ENCODE data around the gene CCDC110. TPM values are rescaled to one million over a fixed set of nuclear protein-coding genes. Genes with fewer than 3 reads are reported as not detected.
A peak's percentile ranks its signal among the peaks of the same experiment; 100 is the strongest.
"Not testable (repeated sequence)": the region's sequence is repeated elsewhere in the genome, so short reads cannot be mapped to it uniquely, and the experiment has no call there.

The CCDC110 gene
- total and polyA plus RNA-seq, 7 donors: 0.07 to 7.0 (median 0.65) TPM

DNA sequence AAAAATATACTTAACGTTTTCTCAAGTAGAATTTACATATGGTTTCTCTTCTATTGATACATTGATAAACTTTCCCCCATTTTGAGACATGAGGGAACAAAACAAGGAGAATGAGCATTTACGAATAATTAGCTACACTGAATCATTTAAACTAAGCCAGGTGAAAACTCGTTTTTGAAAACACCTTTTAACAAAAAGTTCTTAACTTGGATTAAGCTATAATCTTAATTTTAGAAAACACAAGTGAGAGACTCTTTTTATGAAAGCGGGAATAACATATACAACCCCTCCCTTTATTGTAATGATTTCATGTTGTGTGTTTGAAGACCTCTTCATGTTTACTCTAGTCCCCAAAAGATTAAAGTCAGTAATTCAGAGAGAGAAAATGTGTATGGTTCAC is 43.7 kb upstream of the CCDC110 start:
- Histone ChIP-seq H3K36me3 (ENCODE audit: insufficient read depth in 1 of 2, low read depth in 1 of 2) (peaks cover 0 to 98% of the 10 kb centered on the region in 2 donors), H3K27me3 (ENCODE audit: insufficient read depth in 3 of 3, low read length in 2 of 3) (no peaks in the 10 kb centered on the region), H3K27ac (peak overlapping the region; percentile 80), H3K9me3 (no peaks in the 10 kb centered on the region), H3K4me3 (no peak overlapping the region), H3K4me1 (peaks cover 81% of the 10 kb centered on the region)
- intact Hi-C loops (cut with DNase I): no loop called here
- 75 to 88% (median 78%) methylated on average over 4 of the region's 4 CpGs for WGBS, 3 donors
- TF ChIP-seq, protein P1, sequence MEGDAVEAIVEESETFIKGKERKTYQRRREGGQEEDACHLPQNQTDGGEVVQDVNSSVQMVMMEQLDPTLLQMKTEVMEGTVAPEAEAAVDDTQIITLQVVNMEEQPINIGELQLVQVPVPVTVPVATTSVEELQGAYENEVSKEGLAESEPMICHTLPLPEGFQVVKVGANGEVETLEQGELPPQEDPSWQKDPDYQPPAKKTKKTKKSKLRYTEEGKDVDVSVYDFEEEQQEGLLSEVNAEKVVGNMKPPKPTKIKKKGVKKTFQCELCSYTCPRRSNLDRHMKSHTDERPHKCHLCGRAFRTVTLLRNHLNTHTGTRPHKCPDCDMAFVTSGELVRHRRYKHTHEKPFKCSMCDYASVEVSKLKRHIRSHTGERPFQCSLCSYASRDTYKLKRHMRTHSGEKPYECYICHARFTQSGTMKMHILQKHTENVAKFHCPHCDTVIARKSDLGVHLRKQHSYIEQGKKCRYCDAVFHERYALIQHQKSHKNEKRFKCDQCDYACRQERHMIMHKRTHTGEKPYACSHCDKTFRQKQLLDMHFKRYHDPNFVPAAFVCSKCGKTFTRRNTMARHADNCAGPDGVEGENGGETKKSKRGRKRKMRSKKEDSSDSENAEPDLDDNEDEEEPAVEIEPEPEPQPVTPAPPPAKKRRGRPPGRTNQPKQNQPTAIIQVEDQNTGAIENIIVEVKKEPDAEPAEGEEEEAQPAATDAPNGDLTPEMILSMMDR (IDR thresholded peaks at IDR 0.05): no peak
- no peak for ATAC-seq
- DNase-seq: no peak

DNA sequence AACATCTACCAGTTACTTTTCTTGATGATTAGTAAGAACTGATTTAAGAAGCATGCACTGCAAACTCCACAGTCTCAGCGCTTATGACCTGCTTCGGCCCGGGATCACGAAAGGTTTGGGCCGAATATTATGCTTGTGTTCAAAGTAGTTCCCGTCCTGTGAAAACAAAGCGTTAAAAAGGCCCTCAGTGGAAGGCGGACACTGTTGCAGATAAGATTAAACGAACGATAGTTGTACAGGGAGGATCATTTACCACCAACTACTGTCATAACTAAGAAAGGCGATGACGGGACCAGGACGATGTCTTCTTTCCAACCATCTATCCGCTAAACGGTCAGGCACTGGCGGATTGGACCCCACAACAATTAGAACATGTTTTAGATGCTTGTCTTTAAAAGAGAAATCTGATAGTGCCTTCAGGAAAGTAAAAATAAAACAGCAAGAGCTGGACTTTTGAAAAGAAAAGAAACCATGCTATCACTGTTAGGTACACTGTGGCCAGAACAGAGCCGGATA is 42.7 kb upstream of the CCDC110 start:
- 33 to 50% (median 35%) methylated on average over 17 of the region's 17 CpGs for WGBS, 3 donors
- H3K27ac ChIP-seq: peak overlapping the region; percentile 80
- no peaks in the 10 kb centered on the region for H3K9me3 ChIP-seq
- H3K4me1 ChIP-seq: peaks cover 75% of the 10 kb centered on the region
- intact Hi-C loops (cut with DNase I): no loop called here
- H3K27me3 ChIP-seq (ENCODE audit: insufficient read depth in 3 of 3, low read length in 2 of 3): no peaks in the 10 kb centered on the region
- TF ChIP-seq, protein P1 (IDR thresholded peaks at IDR 0.05): no peak
- no peak overlapping the region for H3K4me3 ChIP-seq
- DNase-seq: no peak
- peaks cover 0 to 95% of the 10 kb centered on the region in 2 donors for H3K36me3 ChIP-seq (ENCODE audit: insufficient read depth in 1 of 2, low read depth in 1 of 2)
- ATAC-seq: peak; percentile 22 to 43 (median 34)

DNA sequence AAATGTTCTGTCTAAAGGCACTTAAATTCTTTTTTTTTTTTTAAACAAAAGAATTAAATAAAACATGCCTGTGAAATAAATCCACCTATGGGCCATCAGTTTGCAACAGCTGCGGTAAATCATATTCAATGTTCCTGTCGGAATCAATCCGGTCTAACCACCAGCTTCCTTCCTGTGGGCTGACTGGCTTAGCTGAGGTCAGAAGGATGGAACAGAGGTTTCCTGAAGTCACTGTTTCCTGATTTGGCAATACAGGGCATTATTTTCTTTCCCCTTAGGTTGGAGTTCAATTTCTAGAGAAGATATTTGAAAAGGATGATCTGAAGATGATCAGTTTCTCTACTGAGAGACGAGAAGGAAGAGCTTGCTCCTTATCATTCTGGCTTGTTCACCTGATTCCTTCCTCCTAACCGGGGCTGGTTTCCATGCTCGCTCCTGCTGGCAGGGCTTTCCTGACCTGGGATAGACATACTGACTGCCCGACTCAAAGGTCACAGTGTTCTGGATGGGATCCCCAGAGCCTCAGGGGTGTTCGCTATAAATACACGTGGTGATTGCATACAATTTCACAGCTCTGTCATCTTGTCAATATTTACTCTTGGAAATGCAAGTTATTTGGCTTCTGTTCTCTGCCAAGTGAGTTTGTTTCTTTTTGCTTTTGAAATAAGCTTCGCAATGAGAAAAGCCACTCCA is 42.1 kb upstream of the CCDC110 start:
- DNase-seq (peak in 1 of 2 donors; percentile 75), ATAC-seq (peak; percentile 47 to 74 (median 70))
- H3K4me3 ChIP-seq: no peak overlapping the region
- peaks cover 0 to 95% of the 10 kb centered on the region in 2 donors for H3K36me3 ChIP-seq (ENCODE audit: insufficient read depth in 1 of 2, low read depth in 1 of 2)
- TF ChIP-seq, protein P1 (IDR thresholded peaks at IDR 0.05): no peak
- no peaks in the 10 kb centered on the region for H3K9me3 ChIP-seq
- intact Hi-C loops (cut with DNase I): no loop called here
- no peaks in the 10 kb centered on the region for H3K27me3 ChIP-seq (ENCODE audit: insufficient read depth in 3 of 3, low read length in 2 of 3)
- H3K27ac ChIP-seq: peak overlapping the region; percentile 80
- WGBS, 3 donors: 20 to 37% (median 25%) methylated on average over 10 of the region's 10 CpGs
- peaks cover 72% of the 10 kb centered on the region for H3K4me1 ChIP-seq

GRCh38 chr4:185512516-185512915 is 41.0 kb upstream of the CCDC110 start:
- no peak for DNase-seq
- no peaks in the 10 kb centered on the region for H3K27me3 ChIP-seq (ENCODE audit: insufficient read depth in 3 of 3, low read length in 2 of 3)
- H3K4me3 ChIP-seq: no peak overlapping the region
- ATAC-seq: no peak
- 69 to 92% (median 75%) methylated on average over 3 of the region's 3 CpGs for WGBS, 3 donors
- TF ChIP-seq, protein P1 (IDR thresholded peaks at IDR 0.05): no peak
- H3K36me3 ChIP-seq (ENCODE audit: insufficient read depth in 1 of 2, low read depth in 1 of 2): peaks cover 3 to 95% of the 10 kb centered on the region in 2 donors
- H3K9me3 ChIP-seq: no peaks in the 10 kb centered on the region
- peaks cover 76% of the 10 kb centered on the region for H3K4me1 ChIP-seq
- intact Hi-C loops (cut with DNase I): no loop called here
- H3K27ac ChIP-seq: peak overlapping the region; percentile 80

DNA sequence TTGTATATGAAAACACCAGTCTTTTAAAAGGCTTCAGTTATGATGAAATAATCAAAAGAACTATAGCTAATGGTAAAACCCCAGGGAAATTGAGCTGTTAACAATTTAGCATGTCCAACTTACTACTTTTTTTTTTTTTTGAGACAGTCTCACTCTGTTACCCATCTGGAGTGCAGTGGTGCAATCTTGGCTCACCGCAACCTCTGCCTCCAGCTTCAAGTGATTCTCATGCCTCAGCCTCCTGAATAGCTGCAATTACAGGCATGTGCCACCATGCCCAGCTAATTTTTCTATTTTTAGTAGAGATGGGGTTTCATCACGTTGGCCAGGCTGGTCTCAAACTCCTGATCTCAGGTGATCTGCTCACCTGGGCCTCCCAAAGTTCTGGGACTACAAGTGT is 39.7 kb upstream of the CCDC110 start:
- 26 to 49% (median 32%) methylated on average over 2 of the region's 2 CpGs for WGBS, 3 donors

More for the DNA sequence above, 39.7 kb upstream of the CCDC110 start:
- Histone ChIP-seq H3K4me1 (peaks cover 69% of the 10 kb centered on the region), H3K27ac (peak overlapping the region; percentile 80), H3K36me3 (ENCODE audit: insufficient read depth in 1 of 2, low read depth in 1 of 2) (peaks cover 3 to 95% of the 10 kb centered on the region in 2 donors)
- H3K27me3 ChIP-seq (ENCODE audit: insufficient read depth in 3 of 3, low read length in 2 of 3); intact Hi-C loops (cut with DNase I); H3K4me3 ChIP-seq; DNase-seq; H3K9me3 ChIP-seq: not testable (repeated sequence)
- peak in 3 of 4 donors; percentile 23 to 38 (median 27) for ATAC-seq

Measured in psoas muscle (tissue), 8 donors.